Fibroblast of villous mesenchyme (primary cell): Measurements from ENCODE around the gene SNRNP27. TPM values are rescaled to one million over a fixed set of nuclear protein-coding genes. Genes with fewer than 3 reads are reported as not detected.
"Not testable (repeated sequence)": the region's sequence is repeated elsewhere in the genome, so short reads cannot be mapped to it uniquely, and the experiment has no call there.

ENCODE experiments used
- DNase-seq: peaks from one replicate; pipeline ENCODE4 v3.0.0-alpha.2; 2010; ENCODE audit warnings: low read depth
- H3K4me3 ChIP-seq: 2 replicates; pipeline ENCODE4 v1.5.1; 2011; ENCODE audit warnings: low read depth, mild to moderate bottlenecking, low read length
- CTCF ChIP-seq: IDR thresholded peaks from 2 replicates; pipeline ENCODE4 v1.5.1; 2012; ENCODE audit warnings: low read depth, mild to moderate bottlenecking, low read length; ENCODE audit not compliant: insufficient read depth
- total RNA-seq: library from RNA; depleted of rRNA; stranded (reverse); fragments of >200 nt; gene quantifications from 2 replicates; pipeline ENCODE4 v1.2.3, GENCODE V29; 2012

Gene SNRNP27
- total RNA-seq, 1 donor: 44.9 TPM

GRCh38 chr2:69947325-69947931, 53.7 kb downstream of the SNRNP27 start:
- DNase-seq: no peak
- TF ChIP-seq CTCF: no peak
- H3K4me3 ChIP-seq: no peak overlapping the region

- DNase-seq: no peak
- no peak overlapping the region for H3K4me3 ChIP-seq
- no peak for TF ChIP-seq CTCF
Measured at GRCh38 chr2:69948032-69948962, 54.5 kb downstream of the SNRNP27 start.

- no peak for TF ChIP-seq CTCF
- no peak for DNase-seq
- no peak overlapping the region for H3K4me3 ChIP-seq
Measured at GRCh38 chr2:69948963-69949645, 55.3 kb downstream of the SNRNP27 start.

- peak; percentile 31 for DNase-seq
- TF ChIP-seq CTCF: no peak
- no peak overlapping the region for H3K4me3 ChIP-seq
Measured at GRCh38 chr2:69950241-69950640, 56.5 kb downstream of the SNRNP27 start.

- not testable (repeated sequence) for DNase-seq, H3K4me3 ChIP-seq
Measured at GRCh38 chr2:69950671-69951070, 56.9 kb downstream of the SNRNP27 start.

- no peak for DNase-seq
- no peak for TF ChIP-seq CTCF
- H3K4me3 ChIP-seq: no peak overlapping the region
Measured at GRCh38 chr2:69952336-69953115, 58.8 kb downstream of the SNRNP27 start.

GRCh38 chr2:69954084-69954483, 60.3 kb downstream of the SNRNP27 start:
- no peak for DNase-seq
- no peak for TF ChIP-seq CTCF

More at GRCh38 chr2:69954084-69954483, 60.3 kb downstream of the SNRNP27 start:
- no peak overlapping the region for H3K4me3 ChIP-seq
